ENCODE data around the gene NONO.
"Not testable (repeated sequence)": the region's sequence is repeated elsewhere in the genome, so short reads cannot be mapped to it uniquely, and the experiment has no call there.

Gene NONO

GRCh38 chrX:71256051-71256450 lies 27.4 kb upstream of the NONO start:
- peaks cover 18% of the 10 kb centered on the region for H3K4me1 ChIP-seq
- H3K27me3 ChIP-seq (ENCODE audit: low read depth): no peaks in the 10 kb centered on the region
- DNase-seq (ENCODE audit: low spot score in 2 of 2): no peak
- in situ Hi-C loops (cut with MboI; ENCODE audit: low sequenced_read_pairs): no loop called here
- no peak overlapping the region for H3K4me3 ChIP-seq
- no peaks in the 10 kb centered on the region for H3K9me3 ChIP-seq
- peaks cover 5% of the 10 kb centered on the region; the same call in 1 of the 2 replicates for H3K36me3 ChIP-seq (replicated peaks)

- Histone ChIP-seq H3K9me3 (no peaks in the 10 kb centered on the region), H3K27me3 (ENCODE audit: low read depth) (no peaks in the 10 kb centered on the region), H3K4me1 (peaks cover 17% of the 10 kb centered on the region), H3K4me3 (no peak overlapping the region), H3K36me3 (replicated peaks) (no peaks in the 10 kb centered on the region; the same call in 1 of the 2 replicates)
- in situ Hi-C loops (cut with MboI; ENCODE audit: low sequenced_read_pairs): no loop called here
- DNase-seq (ENCODE audit: low spot score in 2 of 2): no peak
Observed at GRCh38 chrX:71256856-71257255, 26.6 kb upstream of the NONO start.

- in situ Hi-C loops (cut with MboI; ENCODE audit: low sequenced_read_pairs); DNase-seq (ENCODE audit: low spot score in 2 of 2); H3K27me3 ChIP-seq (ENCODE audit: low read depth): not testable (repeated sequence)
Observed at GRCh38 chrX:71268624-71269023, 14.8 kb upstream of the NONO start.

GRCh38 chrX:71269801-71270395 lies 13.5 kb upstream of the NONO start:
- Histone ChIP-seq H3K4me1 (no peaks in the 10 kb centered on the region), H3K27me3 (ENCODE audit: low read depth) (no peaks in the 10 kb centered on the region), H3K36me3 (replicated peaks) (no peaks in the 10 kb centered on the region), H3K4me3 (no peak overlapping the region), H3K9me3 (no peaks in the 10 kb centered on the region)
- DNase-seq (ENCODE audit: low spot score in 2 of 2): no peak
- in situ Hi-C loops (cut with MboI; ENCODE audit: low sequenced_read_pairs): no loop called here

More at GRCh38 chrX:71268624-71269023, 14.8 kb upstream of the NONO start:
- H3K36me3 ChIP-seq (replicated peaks); H3K4me3 ChIP-seq; H3K4me1 ChIP-seq; H3K9me3 ChIP-seq: not testable (repeated sequence)

GRCh38 chrX:71272313-71272712 lies 11.1 kb upstream of the NONO start:
- H3K36me3 ChIP-seq (replicated peaks); in situ Hi-C loops (cut with MboI; ENCODE audit: low sequenced_read_pairs); H3K9me3 ChIP-seq; DNase-seq (ENCODE audit: low spot score in 2 of 2); H3K4me1 ChIP-seq; H3K27me3 ChIP-seq (ENCODE audit: low read depth); H3K4me3 ChIP-seq: not testable (repeated sequence)

- in situ Hi-C loops (cut with MboI; ENCODE audit: low sequenced_read_pairs); H3K9me3 ChIP-seq; H3K4me1 ChIP-seq; H3K27me3 ChIP-seq (ENCODE audit: low read depth); H3K4me3 ChIP-seq; DNase-seq (ENCODE audit: low spot score in 2 of 2): not testable (repeated sequence)
- H3K36me3 ChIP-seq (replicated peaks): peaks cover 28% of the 10 kb centered on the region
Observed at GRCh38 chrX:71281300-71281699, 2.1 kb upstream of the NONO start.

- peaks cover 40% of the 10 kb centered on the region for H3K36me3 ChIP-seq (replicated peaks)
- DNase-seq (ENCODE audit: low spot score in 2 of 2): peak; percentile 23 to 32
- no peaks in the 10 kb centered on the region for H3K9me3 ChIP-seq
- in situ Hi-C loops (cut with MboI; ENCODE audit: low sequenced_read_pairs): no loop called here
- H3K27me3 ChIP-seq (ENCODE audit: low read depth): no peaks in the 10 kb centered on the region
- peak overlapping the region; percentile 96 for H3K4me3 ChIP-seq
- peaks cover 19% of the 10 kb centered on the region for H3K4me1 ChIP-seq
Observed at GRCh38 chrX:71282514-71283402, 677 bp upstream of the NONO start.

- H3K4me3 ChIP-seq: peak overlapping the region; percentile 96
- in situ Hi-C loops (cut with MboI; ENCODE audit: low sequenced_read_pairs): no loop called here
Observed at GRCh38 chrX:71285929-71286328, 2.5 kb downstream of the NONO start.

GRCh38 chrX:71291381-71291780 lies 7.9 kb downstream of the NONO start:
- in situ Hi-C loops (cut with MboI; ENCODE audit: low sequenced_read_pairs): loop anchor here (5.0 to 10.0 kb wide), 2 partner anchors 86 to 263 kb away; no protein-coding TSS in a partner anchor
- H3K27me3 ChIP-seq (ENCODE audit: low read depth): no peaks in the 10 kb centered on the region
- H3K36me3 ChIP-seq (replicated peaks): peaks cover 94% of the 10 kb centered on the region
- H3K4me3 ChIP-seq: no peak overlapping the region
- peaks cover 14% of the 10 kb centered on the region for H3K4me1 ChIP-seq
- DNase-seq (ENCODE audit: low spot score in 2 of 2): no peak
- H3K9me3 ChIP-seq: no peaks in the 10 kb centered on the region

More at GRCh38 chrX:71285929-71286328, 2.5 kb downstream of the NONO start:
- no peak for DNase-seq (ENCODE audit: low spot score in 2 of 2)
- H3K36me3 ChIP-seq (replicated peaks): peaks cover 68% of the 10 kb centered on the region
- H3K4me1 ChIP-seq: peaks cover 22% of the 10 kb centered on the region
- no peaks in the 10 kb centered on the region for H3K27me3 ChIP-seq (ENCODE audit: low read depth)
- H3K9me3 ChIP-seq: no peaks in the 10 kb centered on the region

GRCh38 chrX:71292669-71293365 lies 9.4 kb downstream of the NONO start:
- no peak overlapping the region for H3K4me3 ChIP-seq
- DNase-seq (ENCODE audit: low spot score in 2 of 2): no peak
- peaks cover 97% of the 10 kb centered on the region for H3K36me3 ChIP-seq (replicated peaks)
- in situ Hi-C loops (cut with MboI; ENCODE audit: low sequenced_read_pairs): loop anchor here (5.0 to 10.0 kb wide), 2 partner anchors 84 to 262 kb away; no protein-coding TSS in a partner anchor
- no peaks in the 10 kb centered on the region for H3K27me3 ChIP-seq (ENCODE audit: low read depth)
- H3K9me3 ChIP-seq: no peaks in the 10 kb centered on the region
- H3K4me1 ChIP-seq: peaks cover 3% of the 10 kb centered on the region; the same call in 1 of the 2 replicates

- H3K36me3 ChIP-seq (replicated peaks): peaks cover 97% of the 10 kb centered on the region
Observed at GRCh38 chrX:71296806-71297205, 13.4 kb downstream of the NONO start.

GRCh38 chrX:71298119-71298518 lies 14.7 kb downstream of the NONO start:
- in situ Hi-C loops (cut with MboI; ENCODE audit: low sequenced_read_pairs): loop anchor here (10.0 kb wide), 1 partner anchor 257 kb away; no protein-coding TSS in a partner anchor
- no peak overlapping the region for H3K4me3 ChIP-seq
- no peaks in the 10 kb centered on the region for H3K9me3 ChIP-seq
- H3K4me1 ChIP-seq: no peaks in the 10 kb centered on the region
- peaks cover 97% of the 10 kb centered on the region for H3K36me3 ChIP-seq (replicated peaks)
- no peak for DNase-seq (ENCODE audit: low spot score in 2 of 2)
- H3K27me3 ChIP-seq (ENCODE audit: low read depth): no peaks in the 10 kb centered on the region

More at GRCh38 chrX:71296806-71297205, 13.4 kb downstream of the NONO start:
- no peak for DNase-seq (ENCODE audit: low spot score in 2 of 2)
- Histone ChIP-seq H3K9me3 (no peaks in the 10 kb centered on the region), H3K4me3 (no peak overlapping the region), H3K27me3 (ENCODE audit: low read depth) (no peaks in the 10 kb centered on the region), H3K4me1 (no peaks in the 10 kb centered on the region)
- in situ Hi-C loops (cut with MboI; ENCODE audit: low sequenced_read_pairs): loop anchor here (10.0 kb wide), 1 partner anchor 258 kb away; no protein-coding TSS in a partner anchor

GRCh38 chrX:71300064-71300463 lies 16.6 kb downstream of the NONO start:
- peaks cover 95% of the 10 kb centered on the region for H3K36me3 ChIP-seq (replicated peaks)
- H3K27me3 ChIP-seq (ENCODE audit: low read depth); in situ Hi-C loops (cut with MboI; ENCODE audit: low sequenced_read_pairs): not testable (repeated sequence)

More at GRCh38 chrX:71300064-71300463, 16.6 kb downstream of the NONO start:
- not testable (repeated sequence) for DNase-seq (ENCODE audit: low spot score in 2 of 2); H3K4me1 ChIP-seq; H3K9me3 ChIP-seq; H3K4me3 ChIP-seq
